Mononuclear cell (primary cell): Measurements from ENCODE around the gene ATP1A3. TPM values are rescaled to one million over a fixed set of nuclear protein-coding genes. Genes with fewer than 3 reads are reported as not detected.

Experiments used
- H3K27me3 ChIP-seq: 2 replicates; pipeline ENCODE4 v1.6.0; 2011; ENCODE audit warnings: low read length, control low read depth; ENCODE audit not compliant: insufficient read depth
- H3K4me1 ChIP-seq: 2 replicates; pipeline ENCODE4 v1.5.1; 2011; ENCODE audit warnings: mild to moderate bottlenecking, low read length, control low read depth; ENCODE audit not compliant: insufficient read depth
- H3K4me3 ChIP-seq: 2 replicates; pipeline ENCODE4 v1.5.1; 2011; ENCODE audit warnings: mild to moderate bottlenecking, low read length, moderate library complexity
- H3K9me3 ChIP-seq: 2 replicates; pipeline ENCODE4 v1.5.1; 2011; ENCODE audit warnings: low read depth, mild to moderate bottlenecking, control low read depth, low read length
- total RNA-seq: library from RNA; depleted of rRNA; stranded (reverse); fragments of >200 nt; gene quantifications from one replicate; pipeline ENCODE4 v1.2.3, GENCODE V29; 2012

Gene ATP1A3
- total RNA-seq, 1 donor = 1.7 TPM

- H3K4me3 ChIP-seq = no peak overlapping the region
- H3K27me3 ChIP-seq = no peaks in the 10 kb centered on the region
- H3K9me3 ChIP-seq = no peaks in the 10 kb centered on the region
- no peaks in the 10 kb centered on the region for H3K4me1 ChIP-seq
Observed at GRCh38 chr19:41977916-41978315, 16.1 kb downstream of the ATP1A3 start.

GRCh38 chr19:41974652-41975051, 19.4 kb downstream of the ATP1A3 start:
- Histone ChIP-seq H3K4me3 (no peak overlapping the region), H3K27me3 (no peaks in the 10 kb centered on the region), H3K9me3 (no peaks in the 10 kb centered on the region), H3K4me1 (no peaks in the 10 kb centered on the region)

GRCh38 chr19:41971363-41971762, 22.7 kb downstream of the ATP1A3 start:
- H3K4me3 ChIP-seq = no peak overlapping the region
- no peaks in the 10 kb centered on the region for H3K9me3 ChIP-seq
- H3K27me3 ChIP-seq = no peaks in the 10 kb centered on the region
- H3K4me1 ChIP-seq = peaks cover 7% of the 10 kb centered on the region

GRCh38 chr19:41969772-41970458, 24.1 kb downstream of the ATP1A3 start:
- H3K9me3 ChIP-seq = no peaks in the 10 kb centered on the region
- no peak overlapping the region for H3K4me3 ChIP-seq
- H3K27me3 ChIP-seq = no peaks in the 10 kb centered on the region
- peaks cover 7% of the 10 kb centered on the region for H3K4me1 ChIP-seq

GRCh38 chr19:41968751-41969595, 25.1 kb downstream of the ATP1A3 start:
- peaks cover 7% of the 10 kb centered on the region for H3K4me1 ChIP-seq
- H3K27me3 ChIP-seq = no peaks in the 10 kb centered on the region
- no peak overlapping the region for H3K4me3 ChIP-seq
- no peaks in the 10 kb centered on the region for H3K9me3 ChIP-seq

- H3K4me3 ChIP-seq = no peak overlapping the region
- H3K9me3 ChIP-seq = no peaks in the 10 kb centered on the region
- no peaks in the 10 kb centered on the region for H3K27me3 ChIP-seq
- peaks cover 7% of the 10 kb centered on the region for H3K4me1 ChIP-seq
Observed at GRCh38 chr19:41967054-41967783, 26.8 kb downstream of the ATP1A3 start.

- H3K27me3 ChIP-seq = no peaks in the 10 kb centered on the region
- no peaks in the 10 kb centered on the region for H3K9me3 ChIP-seq
- no peak overlapping the region for H3K4me3 ChIP-seq
Observed at GRCh38 chr19:41965106-41965505, 28.9 kb downstream of the ATP1A3 start.

GRCh38 chr19:41960973-41961372, 33.1 kb downstream of the ATP1A3 start:
- H3K9me3 ChIP-seq = no peaks in the 10 kb centered on the region
- H3K4me3 ChIP-seq = no peak overlapping the region
- no peaks in the 10 kb centered on the region for H3K27me3 ChIP-seq
- H3K4me1 ChIP-seq = peaks cover 19% of the 10 kb centered on the region

More at GRCh38 chr19:41965106-41965505, 28.9 kb downstream of the ATP1A3 start:
- peaks cover 7% of the 10 kb centered on the region for H3K4me1 ChIP-seq

GRCh38 chr19:41959056-41960053, 34.7 kb downstream of the ATP1A3 start, which contains the start of gene RABAC1:
RABAC1 (minus strand) TSS chr19:41959321; CDS start chr19:41959292, 29 bp downstream.
- H3K4me1 ChIP-seq = peaks cover 19% of the 10 kb centered on the region
- H3K27me3 ChIP-seq = no peaks in the 10 kb centered on the region
- no peaks in the 10 kb centered on the region for H3K9me3 ChIP-seq
- peak within 1 kb of the TSS; percentile 83 for H3K4me3 ChIP-seq

GRCh38 chr19:41958367-41959055, 35.5 kb downstream of the ATP1A3 start:
- H3K4me3 ChIP-seq = peak overlapping the region; percentile 83

GRCh38 chr19:41957838-41958366, 36.1 kb downstream of the ATP1A3 start:
- H3K4me1 ChIP-seq = peaks cover 19% of the 10 kb centered on the region

More at GRCh38 chr19:41958367-41959055, 35.5 kb downstream of the ATP1A3 start:
- H3K27me3 ChIP-seq = no peaks in the 10 kb centered on the region
- peaks cover 19% of the 10 kb centered on the region for H3K4me1 ChIP-seq
- no peaks in the 10 kb centered on the region for H3K9me3 ChIP-seq

GRCh38 chr19:41957161-41957837, 36.7 kb downstream of the ATP1A3 start:
- no peaks in the 10 kb centered on the region for H3K9me3 ChIP-seq
- H3K4me1 ChIP-seq = peaks cover 19% of the 10 kb centered on the region
- no peak overlapping the region for H3K4me3 ChIP-seq
- H3K27me3 ChIP-seq = no peaks in the 10 kb centered on the region

More at GRCh38 chr19:41957838-41958366, 36.1 kb downstream of the ATP1A3 start:
- Histone ChIP-seq H3K4me3 (peak overlapping the region; percentile 83), H3K9me3 (no peaks in the 10 kb centered on the region), H3K27me3 (no peaks in the 10 kb centered on the region)

- H3K4me3 ChIP-seq = no peak overlapping the region
- no peaks in the 10 kb centered on the region for H3K9me3 ChIP-seq
- peaks cover 21% of the 10 kb centered on the region for H3K4me1 ChIP-seq
- no peaks in the 10 kb centered on the region for H3K27me3 ChIP-seq
Observed at GRCh38 chr19:41956621-41957020, 37.4 kb downstream of the ATP1A3 start.
